Stimulated activated effector memory CD8-positive, alpha-beta T cell treated with anti-CD3 and anti-CD28 coated beads, Interleukin-12 subunit alpha, Interleukin-12 subunit beta, amount 100 ng/mL, for 72 hours (primary cell): ENCODE measurements around the gene HOATZ.

ENCODE experiments used
- ATAC-seq: fragments of 150-1000 bp; cut with Tn5 transposase; 2 replicates; pipeline ENCODE4 v1.10.0; 2021
- DNase-seq, 2 donors: peaks; one replicate each; pipeline ENCODE4 v3.0.0; 2021 to 2022; ENCODE audit warnings: low spot score in 2 of 2
- H3K27ac Mint-ChIP-seq: one replicate; pipeline ENCODE4 v1.8.0; 2022; ENCODE audit warnings: mild to moderate bottlenecking, mixed read lengths
- H3K36me3 Mint-ChIP-seq: one replicate; pipeline ENCODE4 v1.8.0; 2022; ENCODE audit warnings: mild to moderate bottlenecking, mixed read lengths
- H3K4me1 Mint-ChIP-seq: one replicate; pipeline ENCODE4 v1.8.0; 2022; ENCODE audit warnings: mixed read lengths
- H3K4me3 Mint-ChIP-seq: one replicate; pipeline ENCODE4 v1.8.0; 2022; ENCODE audit warnings: mild to moderate bottlenecking, mixed read lengths
- H3K9me3 Mint-ChIP-seq: one replicate; pipeline ENCODE4 v1.8.0; 2022; ENCODE audit warnings: mixed read lengths

Gene HOATZ

GRCh38 chr11:111514216-111515031 lies at the start of gene HOATZ:
Gene HOATZ, plus strand, starts transcription at chr11:111514778. Its CDS starts 7 bp downstream, at chr11:111514785.
- DNase-seq (no peak), ATAC-seq (no peak)
- Mint-ChIP-seq H3K9me3 (no peaks in the 10 kb centered on the region), H3K4me1 (no peaks in the 10 kb centered on the region), H3K27ac (no peak within 1 kb of the TSS), H3K4me3 (no peak within 1 kb of the TSS), H3K36me3 (no peaks in the 10 kb centered on the region)

- Mint-ChIP-seq H3K4me1 (no peaks in the 10 kb centered on the region), H3K4me3 (no peak overlapping the region)
These were observed 49.2 kb upstream of the HOATZ start for GRCh38 chr11:111465400-111465799.

GRCh38 chr11:111466615-111467014 lies 48.0 kb upstream of the HOATZ start:
- H3K4me1 Mint-ChIP-seq: no peaks in the 10 kb centered on the region
- no peaks in the 10 kb centered on the region for H3K36me3 Mint-ChIP-seq
- no peak for DNase-seq
- H3K9me3 Mint-ChIP-seq: no peaks in the 10 kb centered on the region
- ATAC-seq: no peak
- H3K27ac Mint-ChIP-seq: no peak overlapping the region
- no peak overlapping the region for H3K4me3 Mint-ChIP-seq

More at GRCh38 chr11:111465400-111465799, 49.2 kb upstream of the HOATZ start:
- Mint-ChIP-seq H3K9me3 (no peaks in the 10 kb centered on the region), H3K36me3 (no peaks in the 10 kb centered on the region), H3K27ac (no peak overlapping the region)
- DNase-seq: no peak
- no peak for ATAC-seq

- Mint-ChIP-seq H3K36me3 (no peaks in the 10 kb centered on the region), H3K9me3 (no peaks in the 10 kb centered on the region), H3K4me3 (no peak overlapping the region), H3K4me1 (no peaks in the 10 kb centered on the region), H3K27ac (no peak overlapping the region)
- DNase-seq (no peak), ATAC-seq (no peak)
These were observed 45.4 kb upstream of the HOATZ start for GRCh38 chr11:111469200-111469599.

GRCh38 chr11:111472228-111472627 lies 42.4 kb upstream of the HOATZ start:
- ATAC-seq (no peak), DNase-seq (no peak)
- Mint-ChIP-seq H3K4me1 (no peaks in the 10 kb centered on the region), H3K9me3 (no peaks in the 10 kb centered on the region), H3K36me3 (no peaks in the 10 kb centered on the region), H3K4me3 (no peak overlapping the region), H3K27ac (no peak overlapping the region)

GRCh38 chr11:111474432-111474831 lies 40.1 kb upstream of the HOATZ start:
- Mint-ChIP-seq H3K4me3 (no peak overlapping the region), H3K9me3 (no peaks in the 10 kb centered on the region)

GRCh38 chr11:111476366-111476765 lies 38.2 kb upstream of the HOATZ start:
- Mint-ChIP-seq H3K9me3 (peaks cover 3% of the 10 kb centered on the region), H3K27ac (no peak overlapping the region), H3K4me1 (no peaks in the 10 kb centered on the region), H3K4me3 (no peak overlapping the region), H3K36me3 (no peaks in the 10 kb centered on the region)
- DNase-seq: no peak
- ATAC-seq: no peak

More at GRCh38 chr11:111474432-111474831, 40.1 kb upstream of the HOATZ start:
- no peak overlapping the region for H3K27ac Mint-ChIP-seq
- H3K36me3 Mint-ChIP-seq: no peaks in the 10 kb centered on the region
- H3K4me1 Mint-ChIP-seq: no peaks in the 10 kb centered on the region
- no peak for DNase-seq
- no peak for ATAC-seq

- no peak for ATAC-seq
- H3K4me1 Mint-ChIP-seq: no peaks in the 10 kb centered on the region
- no peak overlapping the region for H3K27ac Mint-ChIP-seq
- no peak overlapping the region for H3K4me3 Mint-ChIP-seq
- DNase-seq: no peak
- peaks cover 3% of the 10 kb centered on the region for H3K9me3 Mint-ChIP-seq
- H3K36me3 Mint-ChIP-seq: no peaks in the 10 kb centered on the region
These were observed 37.6 kb upstream of the HOATZ start for GRCh38 chr11:111476956-111477355.

GRCh38 chr11:111477898-111478297 lies 36.7 kb upstream of the HOATZ start:
- ATAC-seq (no peak), DNase-seq (no peak)
- H3K27ac Mint-ChIP-seq: no peak overlapping the region
- peaks cover 8% of the 10 kb centered on the region for H3K9me3 Mint-ChIP-seq
- no peak overlapping the region for H3K4me3 Mint-ChIP-seq
- H3K4me1 Mint-ChIP-seq: no peaks in the 10 kb centered on the region
- H3K36me3 Mint-ChIP-seq: no peaks in the 10 kb centered on the region

GRCh38 chr11:111479666-111480065 lies 34.9 kb upstream of the HOATZ start:
- ATAC-seq: no peak
- Mint-ChIP-seq H3K27ac (no peak overlapping the region), H3K4me1 (no peaks in the 10 kb centered on the region), H3K4me3 (no peak overlapping the region), H3K9me3 (peaks cover 22% of the 10 kb centered on the region), H3K36me3 (no peaks in the 10 kb centered on the region)
- no peak for DNase-seq

GRCh38 chr11:111483431-111483830 lies 31.1 kb upstream of the HOATZ start:
- no peak for DNase-seq
- Mint-ChIP-seq H3K4me3 (no peak overlapping the region), H3K9me3 (peaks cover 29% of the 10 kb centered on the region), H3K27ac (no peak overlapping the region), H3K36me3 (no peaks in the 10 kb centered on the region), H3K4me1 (no peaks in the 10 kb centered on the region)
- ATAC-seq: no peak

GRCh38 chr11:111490496-111490895 lies 24.1 kb upstream of the HOATZ start:
- no peaks in the 10 kb centered on the region for H3K36me3 Mint-ChIP-seq
- ATAC-seq (no peak), DNase-seq (no peak)
- H3K4me1 Mint-ChIP-seq: no peaks in the 10 kb centered on the region
- H3K9me3 Mint-ChIP-seq: peaks cover 3% of the 10 kb centered on the region
- no peak overlapping the region for H3K4me3 Mint-ChIP-seq
- H3K27ac Mint-ChIP-seq: no peak overlapping the region

GRCh38 chr11:111494040-111494439 lies 20.5 kb upstream of the HOATZ start:
- Mint-ChIP-seq H3K27ac (no peak overlapping the region), H3K4me3 (no peak overlapping the region), H3K36me3 (no peaks in the 10 kb centered on the region), H3K9me3 (no peaks in the 10 kb centered on the region), H3K4me1 (no peaks in the 10 kb centered on the region)
- DNase-seq (no peak), ATAC-seq (no peak)

GRCh38 chr11:111499483-111499882 lies 15.1 kb upstream of the HOATZ start:
- Mint-ChIP-seq H3K4me1 (no peaks in the 10 kb centered on the region), H3K27ac (no peak overlapping the region), H3K36me3 (no peaks in the 10 kb centered on the region), H3K9me3 (no peaks in the 10 kb centered on the region), H3K4me3 (no peak overlapping the region)
- DNase-seq (no peak), ATAC-seq (no peak)

- no peaks in the 10 kb centered on the region for H3K36me3 Mint-ChIP-seq
- no peaks in the 10 kb centered on the region for H3K9me3 Mint-ChIP-seq
- H3K27ac Mint-ChIP-seq: no peak overlapping the region
- H3K4me1 Mint-ChIP-seq: no peaks in the 10 kb centered on the region
- DNase-seq (no peak), ATAC-seq (no peak)
- H3K4me3 Mint-ChIP-seq: no peak overlapping the region
These were observed 14.1 kb upstream of the HOATZ start for GRCh38 chr11:111500481-111500880.

- Mint-ChIP-seq H3K9me3 (no peaks in the 10 kb centered on the region), H3K36me3 (no peaks in the 10 kb centered on the region), H3K4me1 (no peaks in the 10 kb centered on the region), H3K27ac (no peak overlapping the region), H3K4me3 (no peak overlapping the region)
- DNase-seq (no peak), ATAC-seq (no peak)
These were observed 12.0 kb upstream of the HOATZ start for GRCh38 chr11:111502611-111503010.
